GM18867 (cell line): ENCODE results near the gene MRPL10.

Experiments
- ATAC-seq: cut with Tn5 transposase; IDR thresholded peaks from one replicate; pipeline ENCODE4 v1.9.1; 2021; ENCODE audit warnings: mild to moderate bottlenecking, moderate library complexity; ENCODE audit not compliant: unreplicated experiment

MRPL10 gene

GRCh38 chr17:47840001-47840741, 8.8 kb upstream of the MRPL10 start:
- no peak for ATAC-seq

- no peak for ATAC-seq
Measured at GRCh38 chr17:47839071-47839470, 7.7 kb upstream of the MRPL10 start.

DNA sequence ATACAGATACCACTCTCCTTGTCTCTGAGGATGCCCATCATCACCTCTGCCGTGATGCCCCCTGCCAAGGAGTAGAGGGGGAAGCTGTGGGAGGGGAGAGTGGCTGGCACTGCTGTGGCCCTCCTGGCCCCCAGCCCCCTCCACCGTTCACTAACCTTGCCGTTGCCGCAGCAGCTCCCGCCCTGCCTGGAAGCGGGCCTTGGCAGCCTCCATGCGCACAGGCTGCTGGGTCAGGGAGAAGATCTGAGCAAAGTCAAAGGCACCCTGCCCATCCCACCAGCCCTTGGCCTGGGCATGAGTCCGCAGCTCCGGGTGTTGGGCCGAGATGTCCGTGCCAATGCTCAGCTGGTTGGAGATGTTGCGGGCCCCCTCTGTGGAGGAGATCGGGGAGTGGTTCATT, 7.3 kb upstream of the MRPL10 start:
- no peak for ATAC-seq

GRCh38 chr17:47837401-47838039, 6.2 kb upstream of the MRPL10 start:
- ATAC-seq = no peak

- no peak for ATAC-seq
Measured at GRCh38 chr17:47836601-47837000, 5.3 kb upstream of the MRPL10 start.

DNA sequence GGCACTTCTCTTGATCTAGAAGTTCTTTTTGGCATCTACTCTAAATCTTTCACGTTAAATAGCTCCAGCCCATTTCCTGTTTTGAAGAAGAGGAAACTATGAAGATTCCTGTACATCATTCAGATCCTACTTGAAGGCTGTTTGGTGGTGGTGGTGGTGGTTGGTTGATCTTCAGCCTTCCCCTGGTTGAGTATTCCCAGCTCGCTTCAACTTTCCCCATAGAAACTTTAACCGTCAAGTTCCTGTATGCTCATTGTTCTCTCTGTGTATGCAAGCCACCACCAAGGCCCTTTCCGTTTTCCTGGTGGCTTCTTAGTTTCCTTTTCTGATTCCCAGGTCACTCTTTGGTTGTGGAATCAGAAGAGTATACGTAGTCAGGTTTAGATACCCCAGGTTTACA, 3.4 kb upstream of the MRPL10 start:
- no peak for ATAC-seq

- no peak for ATAC-seq
Measured at GRCh38 chr17:47831934-47832327, 590 bp upstream of the MRPL10 start.

- ATAC-seq = no peak
Measured at GRCh38 chr17:47830396-47831002, 842 bp downstream of the MRPL10 start.

- no peak for ATAC-seq
Measured at GRCh38 chr17:47829870-47830269, 1.5 kb downstream of the MRPL10 start.

DNA sequence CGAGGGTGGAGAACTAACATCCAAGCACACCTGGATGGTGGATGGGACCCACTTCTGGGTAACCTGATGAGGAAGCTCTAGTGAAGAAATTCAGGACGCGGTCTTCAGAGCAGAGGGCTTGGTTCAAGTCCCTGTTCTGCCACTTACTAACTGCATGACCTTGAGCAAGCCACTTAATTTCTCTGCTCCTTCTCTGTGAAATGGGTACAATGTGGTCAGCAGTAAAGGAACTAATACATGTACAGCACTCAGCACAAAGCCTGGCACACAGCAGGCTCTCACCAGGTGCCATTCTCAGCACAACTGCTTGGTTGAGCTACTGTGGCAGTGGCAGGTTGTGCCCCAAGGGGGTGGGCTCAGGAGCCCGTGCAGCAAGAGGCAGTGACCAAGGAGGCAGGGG, 7.8 kb downstream of the MRPL10 start:
- ATAC-seq = no peak

DNA sequence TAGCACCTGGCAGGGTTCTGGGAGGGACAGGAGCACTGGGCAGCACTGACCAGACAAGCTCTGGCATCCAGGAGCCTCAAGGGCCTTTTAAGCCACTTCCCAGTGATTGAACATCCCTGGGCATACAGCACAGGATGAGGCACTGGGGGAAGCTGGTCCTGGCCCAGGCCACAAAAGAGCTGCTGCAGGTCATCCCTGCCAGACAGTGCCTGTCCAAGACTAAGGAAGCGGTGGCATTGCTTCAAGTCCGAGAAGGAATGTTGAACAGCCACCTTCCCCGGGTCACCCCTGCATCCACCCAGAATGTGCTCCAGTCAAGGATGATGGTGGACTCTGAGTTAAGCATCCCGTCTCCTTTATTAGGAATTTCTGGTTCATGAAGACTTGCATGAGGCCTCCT, 8.6 kb downstream of the MRPL10 start:
- no peak for ATAC-seq

- peak; percentile 79 for ATAC-seq
Measured at GRCh38 chr17:47821424-47822391, 9.6 kb downstream of the MRPL10 start, which contains the start of gene OSBPL7. Gene OSBPL7 (minus strand): TSS chr17:47821794. CDS start chr17:47820278, 1,516 bp downstream.

DNA sequence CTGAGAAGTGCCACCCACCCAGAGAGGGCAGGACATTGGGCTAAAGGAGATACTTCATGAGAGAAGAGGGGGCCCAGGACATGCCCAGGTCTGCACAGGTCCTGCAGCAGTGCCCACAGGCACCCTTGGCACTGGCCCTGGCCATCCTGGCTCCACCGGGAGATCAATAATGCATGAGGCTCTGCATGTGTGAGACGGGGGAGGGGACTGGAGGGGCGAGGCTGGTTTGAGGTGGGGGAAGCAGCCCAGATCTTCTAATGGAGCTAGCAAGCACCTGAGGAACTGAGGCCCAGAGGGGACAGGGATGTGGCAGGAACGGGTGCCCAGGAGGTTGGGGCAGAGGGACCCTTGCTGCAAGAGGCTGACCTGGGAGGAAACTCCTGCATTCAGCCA, 10.3 kb downstream of the MRPL10 start:
- ATAC-seq = no peak

DNA sequence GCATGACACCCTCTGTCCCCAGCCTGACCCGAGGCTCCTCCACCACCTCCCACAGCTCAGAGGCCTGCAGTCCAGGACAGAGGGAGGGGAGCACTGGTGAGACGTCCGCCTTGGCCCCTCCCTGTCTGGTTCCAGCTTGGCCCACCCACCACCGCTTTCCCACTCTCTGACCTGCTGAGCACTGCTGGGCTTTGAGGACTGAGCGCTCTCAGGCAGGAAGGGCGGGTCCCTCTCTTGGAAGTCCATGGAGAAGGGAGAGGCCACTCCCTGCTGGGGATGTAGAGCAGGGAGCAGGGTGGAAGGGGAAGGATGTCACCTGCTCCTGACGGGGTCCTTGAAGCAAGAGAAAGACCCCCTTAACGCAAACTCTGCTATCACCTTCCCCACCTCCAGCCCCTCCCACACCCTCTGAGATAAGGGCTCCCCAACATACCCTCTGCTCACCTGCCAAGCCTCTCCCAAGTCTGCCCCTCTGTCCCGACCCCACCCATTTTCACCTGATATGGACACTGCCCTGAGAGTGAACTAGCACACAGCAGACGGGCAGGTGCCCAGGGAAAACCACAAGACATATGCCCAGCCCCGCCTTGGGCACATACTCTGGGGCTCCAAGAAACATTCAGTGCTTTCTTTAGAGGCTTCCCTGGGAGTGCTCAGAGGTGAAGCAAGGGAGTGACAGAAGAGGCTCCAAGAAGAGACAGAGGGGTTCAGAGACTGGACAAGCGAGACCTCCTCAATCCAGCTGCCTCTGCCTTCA, 11.1 kb downstream of the MRPL10 start:
- ATAC-seq = no peak

DNA sequence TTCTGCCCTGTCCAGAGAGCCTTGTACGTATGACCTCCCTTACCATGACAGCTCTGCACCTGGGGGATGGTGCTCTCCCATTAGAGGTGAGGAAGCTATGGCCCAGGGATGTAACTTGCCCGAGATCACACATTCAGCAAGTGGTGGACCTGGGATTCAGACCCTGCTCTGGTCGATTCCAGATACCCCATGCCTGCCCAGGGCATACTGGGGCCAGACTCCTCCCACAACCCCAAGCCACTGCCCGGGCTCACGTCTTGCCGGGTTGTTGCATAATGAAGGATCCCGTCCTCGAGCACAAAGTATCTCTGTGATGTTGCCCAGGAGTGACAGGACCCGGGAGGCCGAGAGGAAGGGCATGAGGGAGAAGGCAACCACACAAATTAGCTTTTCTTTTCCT, 11.9 kb downstream of the MRPL10 start:
- ATAC-seq = no peak

- ATAC-seq = no peak
Measured at GRCh38 chr17:47818002-47818695, 13.2 kb downstream of the MRPL10 start.

- ATAC-seq = no peak
Measured at GRCh38 chr17:47816947-47817346, 14.4 kb downstream of the MRPL10 start.

DNA sequence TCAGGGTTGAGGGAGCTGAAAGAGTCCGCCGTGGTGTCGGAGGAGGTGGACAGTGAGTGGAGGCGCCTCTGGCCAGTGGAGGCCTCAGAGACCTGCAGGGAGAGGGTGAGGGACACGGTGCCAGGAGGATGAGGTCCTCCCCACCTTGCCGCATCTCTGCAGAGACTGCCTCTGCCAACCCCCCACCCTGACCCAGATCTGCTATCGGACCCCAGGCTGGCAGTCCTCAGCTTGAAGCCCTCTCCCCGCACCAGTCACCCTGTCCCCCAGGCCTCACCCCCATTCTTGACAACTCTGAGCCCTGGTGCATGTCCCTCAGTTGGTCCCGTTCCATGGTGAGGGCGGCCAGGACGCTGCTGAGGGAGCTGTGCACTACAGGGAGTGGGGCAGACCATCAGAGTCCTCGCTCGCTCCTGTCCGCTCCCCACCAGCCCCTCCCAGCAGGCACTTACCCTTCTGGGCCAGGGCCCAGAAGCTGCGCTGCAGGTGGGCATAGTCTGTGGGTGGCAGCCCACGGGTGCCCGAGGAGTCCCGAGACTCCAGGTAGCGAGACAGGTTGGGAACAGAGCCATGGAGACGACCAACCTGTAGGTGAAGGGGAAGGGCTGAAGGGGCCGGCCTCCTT, 15.1 kb downstream of the MRPL10 start:
- ATAC-seq = no peak
